Parathyroid adenoma (tissue), 2 donors: Measurements from ENCODE around the gene USH2A.

ENCODE experiments used
- H2AFZ ChIP-seq: fragments of 300-600 bp; sonication (generic); one replicate; pipeline ENCODE4 v1.7.0; 2017; ENCODE audit warnings: antibody characterized with exemption, mild to moderate bottlenecking
- H3K27ac ChIP-seq: fragments of 300-600 bp; sonication (generic); one replicate; pipeline ENCODE4 v1.7.0; 2017
- H3K27me3 ChIP-seq: fragments of 300-600 bp; sonication (generic); one replicate; pipeline ENCODE4 v1.7.0; 2017; ENCODE audit warnings: low read length; ENCODE audit not compliant: control insufficient read depth, insufficient read depth
- H3K36me3 ChIP-seq: fragments of 300-600 bp; sonication (generic); one replicate; pipeline ENCODE4 v1.7.0; 2017; ENCODE audit warnings: low read length; ENCODE audit not compliant: control insufficient read depth, insufficient read depth
- H3K4me1 ChIP-seq: fragments of 300-600 bp; sonication (generic); one replicate; pipeline ENCODE4 v1.7.0; 2017; ENCODE audit warnings: control low read depth
- H3K4me2 ChIP-seq: fragments of 300-600 bp; sonication (generic); one replicate; pipeline ENCODE4 v1.7.0; 2017; ENCODE audit warnings: low read length
- H3K4me3 ChIP-seq: fragments of 300-600 bp; sonication (generic); one replicate; pipeline ENCODE4 v1.7.0; 2017; ENCODE audit warnings: low read depth, low read length
- H3K79me2 ChIP-seq: fragments of 300-600 bp; sonication (generic); one replicate; pipeline ENCODE4 v1.7.0; 2017; ENCODE audit warnings: control low read depth
- H3K9ac ChIP-seq: fragments of 300-600 bp; sonication (generic); one replicate; pipeline ENCODE4 v1.7.0; 2017; ENCODE audit warnings: mild to moderate bottlenecking
- H3K9me3 ChIP-seq: fragments of 300-600 bp; sonication (generic); one replicate; pipeline ENCODE4 v1.7.0; 2017; ENCODE audit warnings: low read length; ENCODE audit not compliant: control insufficient read depth
- TF ChIP-seq, protein P1 (sequence below): fragments of 300-600 bp; sonication (generic); IDR thresholded peaks from one replicate; pipeline ENCODE4 v1.7.0; 2017; ENCODE audit warnings: antibody characterized with exemption, mild to moderate bottlenecking
- donor health status: primary hyperparathyroidism.

USH2A gene

DNA sequence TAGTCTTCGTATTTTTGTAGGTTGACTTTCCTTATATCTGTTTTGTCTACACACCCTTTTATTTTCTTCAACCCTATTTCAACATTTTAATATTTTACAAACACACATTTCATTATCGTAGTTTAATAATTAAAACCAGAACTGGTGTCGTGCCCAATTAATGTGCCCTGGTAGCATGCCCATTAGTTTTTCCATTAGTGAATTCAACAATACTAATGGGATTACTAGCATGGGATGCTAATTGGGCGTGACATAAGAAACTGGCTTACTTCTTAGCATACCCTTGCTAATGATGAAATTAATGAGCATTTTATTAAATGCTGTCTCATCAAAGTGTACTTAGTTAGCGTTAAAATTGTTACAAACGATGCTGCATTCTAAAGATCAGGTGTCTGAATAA lies 332.7 kb downstream of the USH2A start:
- H3K9me3 ChIP-seq = no peaks in the 10 kb centered on the region
- TF ChIP-seq, protein P1, sequence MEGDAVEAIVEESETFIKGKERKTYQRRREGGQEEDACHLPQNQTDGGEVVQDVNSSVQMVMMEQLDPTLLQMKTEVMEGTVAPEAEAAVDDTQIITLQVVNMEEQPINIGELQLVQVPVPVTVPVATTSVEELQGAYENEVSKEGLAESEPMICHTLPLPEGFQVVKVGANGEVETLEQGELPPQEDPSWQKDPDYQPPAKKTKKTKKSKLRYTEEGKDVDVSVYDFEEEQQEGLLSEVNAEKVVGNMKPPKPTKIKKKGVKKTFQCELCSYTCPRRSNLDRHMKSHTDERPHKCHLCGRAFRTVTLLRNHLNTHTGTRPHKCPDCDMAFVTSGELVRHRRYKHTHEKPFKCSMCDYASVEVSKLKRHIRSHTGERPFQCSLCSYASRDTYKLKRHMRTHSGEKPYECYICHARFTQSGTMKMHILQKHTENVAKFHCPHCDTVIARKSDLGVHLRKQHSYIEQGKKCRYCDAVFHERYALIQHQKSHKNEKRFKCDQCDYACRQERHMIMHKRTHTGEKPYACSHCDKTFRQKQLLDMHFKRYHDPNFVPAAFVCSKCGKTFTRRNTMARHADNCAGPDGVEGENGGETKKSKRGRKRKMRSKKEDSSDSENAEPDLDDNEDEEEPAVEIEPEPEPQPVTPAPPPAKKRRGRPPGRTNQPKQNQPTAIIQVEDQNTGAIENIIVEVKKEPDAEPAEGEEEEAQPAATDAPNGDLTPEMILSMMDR = no peak
- no peaks in the 10 kb centered on the region for H3K4me1 ChIP-seq
- H3K36me3 ChIP-seq = no peaks in the 10 kb centered on the region
- no peak overlapping the region for H3K4me2 ChIP-seq
- H3K27me3 ChIP-seq = no peaks in the 10 kb centered on the region
- H3K79me2 ChIP-seq = no peaks in the 10 kb centered on the region
- H2AFZ ChIP-seq = no peak overlapping the region
- H3K9ac ChIP-seq = no peak overlapping the region
- H3K4me3 ChIP-seq = no peak overlapping the region
- no peak overlapping the region for H3K27ac ChIP-seq

DNA sequence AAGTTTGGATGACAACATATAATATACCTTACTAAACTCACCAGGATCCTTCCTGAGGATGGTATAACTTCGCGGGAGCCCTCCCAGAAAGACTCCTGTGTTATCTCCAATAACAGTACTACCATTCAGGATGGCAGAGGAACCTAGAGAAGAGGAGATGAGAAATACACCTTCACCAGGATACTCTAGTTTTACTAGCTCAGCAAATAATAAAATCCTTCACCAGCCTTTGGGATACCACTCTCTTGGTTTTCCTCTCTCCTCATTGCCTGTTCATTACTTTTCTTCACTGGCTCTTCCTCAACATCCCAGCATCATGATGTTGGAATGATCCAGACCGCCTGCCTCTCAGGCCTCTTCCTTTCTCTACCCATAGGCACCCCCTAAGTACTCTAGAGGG lies 336.6 kb downstream of the USH2A start:
- no peak overlapping the region for H3K4me2 ChIP-seq
- H3K27me3 ChIP-seq = no peaks in the 10 kb centered on the region
- TF ChIP-seq, protein P1 = no peak

GRCh38 chr1:216081445-216081844 lies 341.8 kb downstream of the USH2A start:
- no peaks in the 10 kb centered on the region for H3K36me3 ChIP-seq
- H3K27ac ChIP-seq = no peak overlapping the region
- H2AFZ ChIP-seq = no peak overlapping the region
- no peak overlapping the region for H3K4me2 ChIP-seq
- H3K9ac ChIP-seq = no peak overlapping the region
- no peak overlapping the region for H3K4me3 ChIP-seq
- no peaks in the 10 kb centered on the region for H3K27me3 ChIP-seq
- no peaks in the 10 kb centered on the region for H3K9me3 ChIP-seq
- H3K79me2 ChIP-seq = no peaks in the 10 kb centered on the region
- H3K4me1 ChIP-seq = no peaks in the 10 kb centered on the region
- TF ChIP-seq, protein P1 = no peak

More for the DNA sequence above, 336.6 kb downstream of the USH2A start:
- Histone ChIP-seq H3K9me3 (no peaks in the 10 kb centered on the region), H3K27ac (no peak overlapping the region), H3K79me2 (no peaks in the 10 kb centered on the region), H3K36me3 (no peaks in the 10 kb centered on the region), H3K4me3 (no peak overlapping the region), H3K4me1 (no peaks in the 10 kb centered on the region), H2AFZ (no peak overlapping the region), H3K9ac (no peak overlapping the region)

DNA sequence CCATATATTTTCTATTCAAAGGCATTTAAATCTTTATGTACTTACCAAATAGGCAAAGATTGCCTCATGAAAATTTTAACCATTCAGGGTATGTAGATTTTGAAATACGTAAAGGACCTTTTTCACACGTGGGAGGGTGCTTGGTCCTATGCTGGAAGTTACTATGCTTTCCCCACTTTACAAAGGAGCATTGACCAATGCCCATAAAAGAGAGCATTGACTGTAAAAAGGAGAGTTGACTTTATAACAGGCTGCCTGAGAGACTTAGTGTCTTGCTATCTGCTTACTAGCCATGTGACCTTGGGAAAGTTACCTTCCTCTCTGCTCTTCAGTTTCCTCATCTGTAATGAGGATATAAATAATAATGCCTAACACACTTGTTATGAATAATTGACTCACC lies 346.5 kb downstream of the USH2A start:
- Histone ChIP-seq H3K9ac (no peak overlapping the region), H3K79me2 (no peaks in the 10 kb centered on the region), H2AFZ (no peak overlapping the region), H3K9me3 (no peaks in the 10 kb centered on the region), H3K4me2 (no peak overlapping the region), H3K27ac (no peak overlapping the region), H3K36me3 (no peaks in the 10 kb centered on the region), H3K4me3 (no peak overlapping the region), H3K4me1 (no peaks in the 10 kb centered on the region), H3K27me3 (no peaks in the 10 kb centered on the region)
- TF ChIP-seq, protein P1 = no peak

DNA sequence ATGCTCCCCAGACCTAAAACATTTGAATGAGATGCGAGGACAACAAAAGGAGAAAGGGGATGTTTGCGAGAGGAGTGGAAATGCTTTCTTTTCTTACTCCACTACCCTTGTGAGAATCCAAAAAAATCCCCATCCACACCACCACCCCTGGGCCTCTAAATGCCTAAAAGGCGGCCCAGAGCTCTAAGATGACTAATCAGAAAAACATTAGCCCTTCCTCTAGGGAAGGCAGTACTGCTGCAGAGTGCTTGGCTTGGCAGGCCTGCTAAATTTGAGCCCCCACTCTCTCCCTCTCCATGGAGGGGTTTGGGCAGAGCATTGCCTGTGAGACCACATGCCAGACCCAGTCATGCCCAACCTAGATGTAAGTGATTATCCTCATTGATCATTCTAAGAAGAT lies 347.9 kb downstream of the USH2A start:
- Histone ChIP-seq H3K4me1 (no peaks in the 10 kb centered on the region), H3K9me3 (no peaks in the 10 kb centered on the region), H3K27me3 (no peaks in the 10 kb centered on the region), H3K4me3 (no peak overlapping the region), H3K4me2 (no peak overlapping the region), H3K36me3 (no peaks in the 10 kb centered on the region), H3K79me2 (no peaks in the 10 kb centered on the region), H2AFZ (no peak overlapping the region), H3K27ac (no peak overlapping the region), H3K9ac (no peak overlapping the region)
- TF ChIP-seq, protein P1 = no peak
